ENCODE measurements around the gene FUZ.

- TF ChIP-seq CTCF (IDR thresholded peaks at IDR 0.05 in 2 of 3, conservative IDR thresholded peaks at IDR 0.05 in 1 of 3; ENCODE audit: borderline replicate concordance in 1 of 3, insufficient read depth in 1 of 3, low read depth in 2 of 3, low read length in 2 of 3) (no peak), EZH2phosphoT487 (IDR thresholded peaks at IDR 0.05; ENCODE audit: borderline replicate concordance) (no peak), SP1 (IDR thresholded peaks at IDR 0.05; ENCODE audit: low read depth) (no peak), CEBPB (IDR thresholded peaks at IDR 0.05; ENCODE audit: low read depth) (no peak), POLR2A (IDR thresholded peaks at IDR 0.05; ENCODE audit: borderline replicate concordance, extremely low read depth, insufficient read depth, insufficient read length) (no peak), REST (IDR thresholded peaks at IDR 0.05; ENCODE audit: low read depth) (no peak), EZH2 (IDR thresholded peaks at IDR 0.05) (no peak)
Measured at GRCh38 chr19:49782515-49782914, 30.6 kb downstream of the FUZ start.

Data from HCT116 (cell line).